Left ventricle myocardium inferior (tissue), 1 donor: Measurements from ENCODE around the gene CLIC6. TPM values are rescaled to one million over a fixed set of nuclear protein-coding genes. Genes with fewer than 3 reads are reported as not detected.

Experiments used
- DNase-seq: peaks from one replicate; pipeline ENCODE4 v3.0.0-alpha.2; 2020
- H3K27ac ChIP-seq: fragments of 200-600 bp; replicated peaks from 2 replicates; pipeline ENCODE4 v1.8.0; 2021
- H3K27me3 ChIP-seq: fragments of 200-600 bp; 2 replicates; pipeline ENCODE4 v1.8.0; 2021; ENCODE audit warnings: low read depth
- H3K36me3 ChIP-seq: fragments of 200-600 bp; 2 replicates; pipeline ENCODE4 v1.8.0; 2021
- H3K4me1 ChIP-seq: fragments of 200-600 bp; 2 replicates; pipeline ENCODE4 v1.8.0; 2021
- H3K4me3 ChIP-seq: fragments of 200-600 bp; 2 replicates; pipeline ENCODE4 v1.8.0; 2021; ENCODE audit warnings: mild to moderate bottlenecking, moderate library complexity
- H3K9me3 ChIP-seq: fragments of 200-600 bp; replicated peaks from 2 replicates; pipeline ENCODE4 v1.8.0; 2021
- CTCF ChIP-seq: fragments of 200-600 bp; IDR thresholded peaks from 2 replicates; pipeline ENCODE4 v1.8.0; 2021; ENCODE audit warnings: antibody characterized with exemption, mild to moderate bottlenecking, borderline replicate concordance
- intact Hi-C: fragments of 100-400 bp; cut with micrococcal nuclease; formaldehyde crosslinking; loops from one replicate; pipeline ENCODE4 v1.11.0; 2022
- total RNA-seq: library from RNA; stranded (reverse); fragmentation: NEBNext Ultra II Directional; extraction: Animal tissue kit (Norgen Biotek cat#: 25700); gene quantifications from one replicate; pipeline ENCODE4 v1.2.1, GENCODE V29; 2021
- donor health status: DM: no; HTN: yes; CAD: no; lungs with severe emphysema.

Gene CLIC6
- total RNA-seq, 1 donor from 2014 or later, result 11.2 TPM

GRCh38 chr21:34754690-34755647 lies 86.2 kb downstream of the CLIC6 start:
- H3K4me1 ChIP-seq, result no peaks in the 10 kb centered on the region
- intact Hi-C loops, result no loop called here
- DNase-seq, result no peak
- no peaks in the 10 kb centered on the region for H3K36me3 ChIP-seq
- peaks cover 77% of the 10 kb centered on the region for H3K27me3 ChIP-seq
- no peaks in the 10 kb centered on the region for H3K9me3 ChIP-seq
- H3K4me3 ChIP-seq, result no peak overlapping the region
- no peak overlapping the region for H3K27ac ChIP-seq
- no peak for TF ChIP-seq CTCF

DNA sequence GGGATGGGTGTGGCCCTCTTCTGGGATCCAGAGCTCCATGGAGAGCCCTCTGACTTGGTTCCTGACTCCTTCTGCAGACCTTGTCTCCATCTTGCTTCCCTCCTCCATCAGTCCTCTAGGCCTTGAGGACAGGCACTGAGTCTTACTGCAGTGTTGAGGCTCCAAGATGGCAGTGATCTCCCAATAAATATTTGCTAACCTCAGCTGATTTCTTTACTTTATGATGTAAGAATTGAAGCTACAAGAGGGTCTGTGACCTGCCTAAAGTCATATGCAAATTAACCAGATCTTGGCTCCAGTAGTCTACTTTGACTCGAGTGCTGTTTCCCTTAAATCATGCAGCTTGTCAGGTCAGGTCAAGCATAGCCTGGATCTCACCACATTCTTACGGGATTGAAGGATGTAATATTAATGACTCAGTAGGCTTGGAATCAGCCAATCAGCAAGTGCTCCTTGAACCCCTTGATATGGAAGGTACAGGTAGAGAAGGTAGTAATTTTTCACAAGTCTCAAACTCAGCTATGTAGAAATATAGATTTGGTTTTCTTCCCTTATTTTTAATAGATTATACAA lies 93.0 kb downstream of the CLIC6 start:
- H3K36me3 ChIP-seq, result no peaks in the 10 kb centered on the region
- H3K27ac ChIP-seq, result no peak overlapping the region
- no peaks in the 10 kb centered on the region for H3K4me1 ChIP-seq
- no peak overlapping the region for H3K4me3 ChIP-seq
- H3K27me3 ChIP-seq, result peaks cover 23% of the 10 kb centered on the region
- no peak for DNase-seq
- no peak for TF ChIP-seq CTCF
- intact Hi-C loops, result no loop called here
- H3K9me3 ChIP-seq, result peaks cover 10% of the 10 kb centered on the region

GRCh38 chr21:34762786-34763185 lies 94.0 kb downstream of the CLIC6 start:
- no peaks in the 10 kb centered on the region for H3K36me3 ChIP-seq
- no peaks in the 10 kb centered on the region for H3K4me1 ChIP-seq
- H3K9me3 ChIP-seq, result peaks cover 10% of the 10 kb centered on the region
- H3K4me3 ChIP-seq, result no peak overlapping the region
- DNase-seq, result no peak
- intact Hi-C loops, result no loop called here
- H3K27ac ChIP-seq, result no peak overlapping the region
- peaks cover 17% of the 10 kb centered on the region for H3K27me3 ChIP-seq
- no peak for TF ChIP-seq CTCF

GRCh38 chr21:34764715-34765284 lies 96.0 kb downstream of the CLIC6 start:
- H3K27me3 ChIP-seq, result peaks cover 13% of the 10 kb centered on the region
- no peak for TF ChIP-seq CTCF
- H3K36me3 ChIP-seq, result no peaks in the 10 kb centered on the region
- no peaks in the 10 kb centered on the region for H3K4me1 ChIP-seq
- peaks cover 10% of the 10 kb centered on the region for H3K9me3 ChIP-seq
- no peak overlapping the region for H3K27ac ChIP-seq
- no peak overlapping the region for H3K4me3 ChIP-seq
- DNase-seq, result no peak
- intact Hi-C loops, result no loop called here

- Histone ChIP-seq H3K4me3 (no peak overlapping the region), H3K27ac (no peak overlapping the region), H3K36me3 (no peaks in the 10 kb centered on the region), H3K27me3 (peaks cover 16% of the 10 kb centered on the region), H3K9me3 (peaks cover 10% of the 10 kb centered on the region), H3K4me1 (no peaks in the 10 kb centered on the region)
- intact Hi-C loops, result no loop called here
- no peak for DNase-seq
- no peak for TF ChIP-seq CTCF
Observed at GRCh38 chr21:34765619-34766018, 96.8 kb downstream of the CLIC6 start.
